Measurements from ENCODE around the gene BTBD17. TPM values are rescaled to one million over a fixed set of nuclear protein-coding genes. Genes with fewer than 3 reads are reported as not detected.

The BTBD17 gene
- total and polyA plus RNA-seq, 2 of the 8 experiments (the other 6 are each of a cell fraction or from before 2014, with no cell fraction given): 7.0 to 14.8 TPM

DNA sequence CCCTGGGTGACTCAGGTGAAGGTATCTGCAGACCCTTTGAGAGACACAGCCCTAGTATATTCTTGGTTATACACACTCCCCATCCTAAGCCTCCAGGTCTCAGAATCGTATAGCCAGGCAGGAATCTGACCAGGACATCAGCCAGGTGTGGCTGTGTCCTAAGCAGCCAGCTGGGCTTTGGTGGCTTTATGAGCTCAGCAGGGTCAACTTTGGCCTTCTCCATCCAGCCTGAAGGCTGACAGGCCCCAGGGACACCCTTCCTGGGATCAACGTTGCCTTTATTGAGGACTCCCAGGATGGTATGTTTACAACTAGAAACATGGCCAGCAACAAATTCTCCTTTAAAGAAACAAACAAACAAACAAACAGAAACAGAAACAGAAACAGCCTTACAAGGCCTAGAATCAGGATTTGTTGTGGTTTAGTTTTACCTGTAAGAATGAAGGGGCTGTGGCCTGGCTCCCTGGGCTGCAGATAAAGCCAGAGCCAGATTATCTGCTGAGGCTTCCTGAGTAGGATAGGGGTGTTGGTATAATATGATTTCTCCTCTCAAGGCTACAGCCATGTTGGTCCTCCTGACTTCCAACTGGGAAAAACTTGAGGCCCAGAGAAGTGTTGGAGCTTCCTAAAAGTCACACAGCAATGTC lies 27.2 kb downstream of the BTBD17 start:
- Histone ChIP-seq H2BK5ac (ENCODE audit: low read depth, low read length) (no peak overlapping the region), H3K4ac (replicated peaks; ENCODE audit: insufficient read length, low read depth, low read length) (no peak overlapping the region), H3K9me3 (ENCODE audit: insufficient read depth in 2 of 2, low read depth in 1 of 2, low read length in 1 of 2) (peaks cover 7 to 13% of the 10 kb centered on the region in 2 experiments; a peak in 2 of 4 replicates)
- TF ChIP-seq ATF2 (IDR thresholded peaks at IDR 0.05; ENCODE audit: low read length): no peak
- no peak for TF ChIP-seq TAF1 (IDR thresholded peaks at IDR 0.05; ENCODE audit: low read depth, low read length)
- TF ChIP-seq, protein P1, sequence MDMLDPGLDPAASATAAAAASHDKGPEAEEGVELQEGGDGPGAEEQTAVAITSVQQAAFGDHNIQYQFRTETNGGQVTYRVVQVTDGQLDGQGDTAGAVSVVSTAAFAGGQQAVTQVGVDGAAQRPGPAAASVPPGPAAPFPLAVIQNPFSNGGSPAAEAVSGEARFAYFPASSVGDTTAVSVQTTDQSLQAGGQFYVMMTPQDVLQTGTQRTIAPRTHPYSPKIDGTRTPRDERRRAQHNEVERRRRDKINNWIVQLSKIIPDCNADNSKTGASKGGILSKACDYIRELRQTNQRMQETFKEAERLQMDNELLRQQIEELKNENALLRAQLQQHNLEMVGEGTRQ (IDR thresholded peaks at IDR 0.05; ENCODE audit: low read length): no peak
- TF ChIP-seq CTCF (IDR thresholded peaks at IDR 0.05; ENCODE audit: control extremely low read depth in 1 of 3, insufficient read depth in 1 of 3, low read depth in 1 of 3, low read length in 3 of 3): no peak
- no peak for TF ChIP-seq NANOG (IDR thresholded peaks at IDR 0.05; ENCODE audit: insufficient read depth, low read depth, low read length, poor library complexity, severe bottlenecking)
- no peak for TF ChIP-seq GABPA (IDR thresholded peaks at IDR 0.05; ENCODE audit: borderline replicate concordance, insufficient read depth, low read length)

More for the DNA sequence above, 27.2 kb downstream of the BTBD17 start:
- no peak overlapping the region for H3K23ac ChIP-seq (ENCODE audit: insufficient read length)
- no peak overlapping the region for H2BK15ac ChIP-seq (ENCODE audit: low read length)
- H4K20me1 ChIP-seq (replicated peaks in 1 of 2; ENCODE audit: control insufficient read depth in 1 of 2, insufficient read depth in 2 of 2, low read length in 2 of 2): no peaks in the 10 kb centered on the region
- no peak overlapping the region for H4K5ac ChIP-seq (ENCODE audit: insufficient read length, low read depth, low read length)
- H3K23me2 ChIP-seq (ENCODE audit: low read depth, low read length): no peaks in the 10 kb centered on the region; the same call in 1 of the 2 replicates
- H2AK5ac ChIP-seq (ENCODE audit: low read depth, low read length): no peak overlapping the region
- H4K91ac ChIP-seq (replicated peaks; ENCODE audit: insufficient read length, low read length): no peak overlapping the region
- DNase-seq (ENCODE audit: low read depth in 1 of 2, low spot score in 2 of 2) (no peak), FAIRE-seq (no peak)
- no peaks in the 10 kb centered on the region for H3K36me3 ChIP-seq (ENCODE audit: control insufficient read depth in 2 of 4, insufficient read depth in 4 of 4, low read length in 3 of 4)
- H3K4me2 ChIP-seq (ENCODE audit: insufficient read depth in 1 of 2, low read depth in 2 of 2, low read length in 2 of 2): no peak overlapping the region
- ChIA-PET CTCF (ENCODE audit: partially characterized antibody) (interaction anchor here (1.2 to 7.3 kb wide), 6 partner anchors 14 to 34 kb away, joined by 4 to 55 read pairs (median 6); partner anchors contain the start of gene GPR142), POLR2A (ENCODE audit: partially characterized antibody) (no interaction called here)
- no peak overlapping the region for H3K27ac ChIP-seq (ENCODE audit: low read depth, low read length)
- no peak overlapping the region for H2BK120ac ChIP-seq (replicated peaks; ENCODE audit: low read depth, low read length)
- no peaks in the 10 kb centered on the region; a peak in 1 of 7 replicates for H3K27me3 ChIP-seq (replicated peaks in 1 of 4; ENCODE audit: control insufficient read depth in 3 of 4, extremely low read depth in 1 of 4, insufficient read depth in 3 of 4, low read length in 3 of 4)
- no peak overlapping the region for H2BK12ac ChIP-seq (ENCODE audit: low read depth, low read length)
- WGBS, 2 experiments (ENCODE audit: extremely low coverage in 1 of 2, insufficient coverage in 1 of 2, insufficient read length in 1 of 2, insufficient replicate concordance in 2 of 2, low coverage in 1 of 2, low lambda C conversion rate in 2 of 2, missing lambda C conversion rate in 1 of 2): 97% methylated on average over 2 of the region's 2 CpGs; no CpG with 5 or more reads in 1 of the 2 experiments
- no peak overlapping the region for H2AFZ ChIP-seq (ENCODE audit: low read length)
- H3K4me1 ChIP-seq (replicated peaks in 1 of 4; ENCODE audit: control insufficient read depth in 3 of 4, insufficient read depth in 4 of 4, low read length in 3 of 4): peaks cover 0 to 9% (median 3%) of the 10 kb centered on the region in 4 experiments; a peak in 4 of 7 replicates
- H3K79me1 ChIP-seq (ENCODE audit: low read depth, low read length): no peaks in the 10 kb centered on the region
- no peak overlapping the region for H3K18ac ChIP-seq (ENCODE audit: extremely low read depth, low read length)
- H3K14ac ChIP-seq (ENCODE audit: insufficient read length): no peak overlapping the region
- H2BK20ac ChIP-seq (ENCODE audit: low read length): no peak overlapping the region
- no peak overlapping the region for H3K4me3 ChIP-seq (ENCODE audit: extremely low read depth in 1 of 4, insufficient read depth in 2 of 4, low read depth in 3 of 4, low read length in 4 of 4)
- no peaks in the 10 kb centered on the region for H3K79me2 ChIP-seq (ENCODE audit: control insufficient read depth in 1 of 2, insufficient read depth in 2 of 2, low read length in 2 of 2)
- H3K56ac ChIP-seq (replicated peaks; ENCODE audit: insufficient read length, low read depth, low read length): no peak overlapping the region
- no peak overlapping the region for H4K8ac ChIP-seq (ENCODE audit: extremely low read depth, insufficient read depth, low read length)
- no peak overlapping the region for H3K9ac ChIP-seq (replicated peaks in 1 of 4; ENCODE audit: extremely low read depth in 1 of 4, low read depth in 3 of 4, low read length in 3 of 4)
